ENCODE results near the gene DYNLRB1. TPM values are rescaled to one million over a fixed set of nuclear protein-coding genes. Genes with fewer than 3 reads are reported as not detected.

Gene DYNLRB1
- total RNA-seq, 1 donor = 144 TPM

DNA sequence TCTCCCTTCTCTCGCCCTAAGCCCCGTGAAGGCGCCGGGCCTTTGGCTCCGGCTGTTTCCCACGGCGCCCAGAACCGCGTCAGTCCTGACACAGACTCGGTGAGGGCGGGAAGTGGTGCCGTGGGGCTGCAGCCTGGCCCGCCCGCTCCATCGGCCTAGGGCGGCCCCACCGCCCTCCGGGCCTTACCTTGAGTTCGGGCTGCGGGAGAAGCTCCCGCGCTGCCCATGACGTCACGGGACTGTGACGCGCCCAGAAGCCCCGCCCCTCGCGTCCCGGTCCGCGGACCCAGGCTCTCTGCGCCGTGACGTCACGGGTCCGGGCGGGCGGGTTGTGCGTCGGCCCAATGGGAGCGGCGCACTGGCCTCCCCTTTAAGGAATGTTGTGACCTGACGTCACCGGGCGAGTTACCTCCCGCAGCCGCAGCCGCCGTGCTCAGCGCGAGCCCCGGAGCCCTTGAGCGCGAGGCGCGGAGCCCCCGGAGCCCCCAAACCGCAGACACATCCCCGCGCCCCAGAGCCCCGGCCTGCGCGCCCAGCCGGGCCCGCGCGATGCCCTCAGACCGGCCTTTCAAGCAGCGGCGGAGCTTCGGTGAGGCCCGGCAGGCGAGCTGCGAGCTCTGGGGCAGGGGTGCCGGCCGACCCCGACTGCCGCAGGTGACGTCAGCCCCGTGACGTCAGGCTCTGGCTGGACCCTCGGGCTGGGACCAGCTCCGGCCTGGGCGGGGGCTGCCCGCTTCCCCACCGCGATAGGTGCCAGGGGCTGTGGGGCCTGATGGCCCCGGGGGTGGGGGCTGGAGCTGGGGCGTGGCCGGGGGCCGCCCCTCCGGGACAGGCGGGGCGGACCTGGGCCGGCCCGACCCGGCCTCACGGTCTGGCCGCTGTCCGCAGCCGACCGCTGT, 42.3 kb downstream of the DYNLRB1 start, which contains the start of gene MAP1LC3A:
MAP1LC3A (plus strand) TSS at position 399 of the 899 bp plus-strand sequence; CDS start at position 550, 151 bp downstream.
- H3K4me3 ChIP-seq (ENCODE audit: low read depth, low read length) = peak within 1 kb of the TSS; percentile 76
- DNase-seq (ENCODE audit: low read depth) = peak; percentile 93
- TF ChIP-seq, protein P1, sequence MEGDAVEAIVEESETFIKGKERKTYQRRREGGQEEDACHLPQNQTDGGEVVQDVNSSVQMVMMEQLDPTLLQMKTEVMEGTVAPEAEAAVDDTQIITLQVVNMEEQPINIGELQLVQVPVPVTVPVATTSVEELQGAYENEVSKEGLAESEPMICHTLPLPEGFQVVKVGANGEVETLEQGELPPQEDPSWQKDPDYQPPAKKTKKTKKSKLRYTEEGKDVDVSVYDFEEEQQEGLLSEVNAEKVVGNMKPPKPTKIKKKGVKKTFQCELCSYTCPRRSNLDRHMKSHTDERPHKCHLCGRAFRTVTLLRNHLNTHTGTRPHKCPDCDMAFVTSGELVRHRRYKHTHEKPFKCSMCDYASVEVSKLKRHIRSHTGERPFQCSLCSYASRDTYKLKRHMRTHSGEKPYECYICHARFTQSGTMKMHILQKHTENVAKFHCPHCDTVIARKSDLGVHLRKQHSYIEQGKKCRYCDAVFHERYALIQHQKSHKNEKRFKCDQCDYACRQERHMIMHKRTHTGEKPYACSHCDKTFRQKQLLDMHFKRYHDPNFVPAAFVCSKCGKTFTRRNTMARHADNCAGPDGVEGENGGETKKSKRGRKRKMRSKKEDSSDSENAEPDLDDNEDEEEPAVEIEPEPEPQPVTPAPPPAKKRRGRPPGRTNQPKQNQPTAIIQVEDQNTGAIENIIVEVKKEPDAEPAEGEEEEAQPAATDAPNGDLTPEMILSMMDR (IDR thresholded peaks at IDR 0.05; ENCODE audit: insufficient read depth, low read length) = no peak

DNA sequence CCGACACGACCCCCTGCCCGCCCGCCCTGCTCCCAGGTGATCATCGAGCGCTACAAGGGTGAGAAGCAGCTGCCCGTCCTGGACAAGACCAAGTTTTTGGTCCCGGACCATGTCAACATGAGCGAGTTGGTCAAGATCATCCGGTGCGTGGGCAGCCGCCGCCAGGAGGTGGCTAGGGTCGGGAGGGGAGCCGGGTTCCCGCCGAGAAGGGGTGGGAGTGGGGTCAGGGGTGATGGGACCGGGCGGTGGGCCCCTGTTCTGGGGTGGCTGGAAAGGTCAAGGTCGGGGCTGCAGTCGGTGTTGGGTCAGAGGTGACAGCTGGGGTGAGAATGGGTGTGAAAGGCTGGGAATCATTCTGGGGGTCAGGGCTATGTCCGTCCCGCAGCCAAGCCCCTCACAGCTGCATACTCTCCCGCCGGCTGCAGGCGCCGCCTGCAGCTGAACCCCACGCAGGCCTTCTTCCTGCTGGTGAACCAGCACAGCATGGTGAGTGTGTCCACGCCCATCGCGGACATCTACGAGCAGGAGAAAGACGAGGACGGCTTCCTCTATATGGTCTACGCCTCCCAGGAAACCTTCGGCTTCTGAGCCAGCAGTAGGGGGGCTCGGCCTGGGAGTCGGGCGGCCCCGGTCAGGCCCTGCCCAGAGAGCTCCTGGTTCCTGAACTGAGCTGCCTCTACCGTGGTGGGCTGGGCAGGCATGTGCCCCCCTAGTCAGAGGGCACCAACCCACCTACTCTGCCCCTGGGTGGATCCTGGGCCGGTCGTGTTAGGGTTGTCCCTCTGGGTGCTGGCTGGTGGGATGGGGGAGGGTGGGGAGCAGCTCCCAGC, 43.3 kb downstream of the DYNLRB1 start:
- no peak for DNase-seq (ENCODE audit: low read depth)
- TF ChIP-seq, protein P1 (IDR thresholded peaks at IDR 0.05; ENCODE audit: insufficient read depth, low read length) = no peak
- H3K4me3 ChIP-seq (ENCODE audit: low read depth, low read length) = peak overlapping the region; percentile 76

DNA sequence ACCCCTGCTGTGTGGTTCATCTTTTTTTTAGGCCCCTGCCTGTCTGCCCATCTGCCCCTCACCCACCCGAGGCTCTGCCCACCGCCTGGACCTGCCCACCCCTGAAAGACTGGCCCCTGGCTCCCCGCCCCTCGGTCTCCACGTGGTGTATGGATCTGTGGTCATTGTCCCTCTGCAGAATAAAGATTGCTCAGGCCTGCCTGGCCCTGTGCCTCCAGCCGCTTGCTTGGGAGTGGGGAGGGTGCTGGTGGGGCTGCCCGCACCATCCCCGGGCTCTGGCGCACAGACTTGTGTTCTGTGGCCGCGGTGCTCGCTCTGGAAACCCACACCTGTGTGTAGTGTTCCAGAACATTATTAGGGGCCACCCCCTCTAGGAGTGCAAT, 43.9 kb downstream of the DYNLRB1 start:
- no peak overlapping the region for H3K4me3 ChIP-seq (ENCODE audit: low read depth, low read length)
- no peak for DNase-seq (ENCODE audit: low read depth)
- TF ChIP-seq, protein P1 (IDR thresholded peaks at IDR 0.05; ENCODE audit: insufficient read depth, low read length) = no peak

DNA sequence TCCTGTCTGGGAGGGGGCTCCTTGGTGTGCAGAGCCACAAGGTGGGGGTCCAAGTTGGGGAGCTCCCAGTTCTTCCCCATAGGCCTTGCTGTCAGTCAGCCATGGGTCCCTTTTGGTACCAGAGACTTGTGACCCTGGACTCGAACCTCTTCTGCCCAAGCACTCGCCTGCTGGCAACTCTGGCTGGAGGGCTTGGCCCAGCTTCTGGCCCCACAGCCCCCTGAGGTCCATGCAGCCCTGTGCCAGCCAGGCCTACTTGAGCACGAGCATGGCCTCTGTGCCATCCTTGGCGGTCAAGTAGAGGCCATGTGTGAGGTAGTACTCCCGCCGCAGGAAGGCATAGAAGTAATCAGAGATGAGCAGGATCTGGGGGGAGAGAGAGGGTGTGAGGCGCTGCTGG, 44.4 kb downstream of the DYNLRB1 start:
- TF ChIP-seq, protein P1 (IDR thresholded peaks at IDR 0.05; ENCODE audit: insufficient read depth, low read length) = no peak
- DNase-seq (ENCODE audit: low read depth) = no peak
- no peak overlapping the region for H3K4me3 ChIP-seq (ENCODE audit: low read depth, low read length)

DNA sequence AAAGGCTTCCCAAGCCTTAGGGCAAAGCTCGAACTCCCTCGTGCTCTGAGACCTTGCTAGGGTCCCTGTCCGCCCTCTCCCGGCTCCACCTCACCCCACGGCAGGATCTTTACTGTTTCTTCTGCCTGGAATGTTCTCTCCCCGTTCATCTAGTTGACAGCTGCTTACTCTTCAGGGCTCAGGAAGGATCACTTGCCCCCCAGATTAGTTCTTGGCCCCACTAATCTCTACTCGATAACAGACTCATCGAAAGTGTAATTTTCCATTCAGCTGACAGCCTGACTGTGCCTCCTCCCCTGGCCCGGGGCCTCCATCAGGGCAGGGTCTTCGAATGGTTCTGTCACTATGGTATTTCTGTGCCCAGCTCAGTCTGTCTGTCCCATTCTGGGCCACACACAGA, 45.4 kb downstream of the DYNLRB1 start:
- DNase-seq (ENCODE audit: low read depth) = no peak
- TF ChIP-seq, protein P1 (IDR thresholded peaks at IDR 0.05; ENCODE audit: insufficient read depth, low read length) = no peak
- H3K4me3 ChIP-seq (ENCODE audit: low read depth, low read length) = no peak overlapping the region

DNA sequence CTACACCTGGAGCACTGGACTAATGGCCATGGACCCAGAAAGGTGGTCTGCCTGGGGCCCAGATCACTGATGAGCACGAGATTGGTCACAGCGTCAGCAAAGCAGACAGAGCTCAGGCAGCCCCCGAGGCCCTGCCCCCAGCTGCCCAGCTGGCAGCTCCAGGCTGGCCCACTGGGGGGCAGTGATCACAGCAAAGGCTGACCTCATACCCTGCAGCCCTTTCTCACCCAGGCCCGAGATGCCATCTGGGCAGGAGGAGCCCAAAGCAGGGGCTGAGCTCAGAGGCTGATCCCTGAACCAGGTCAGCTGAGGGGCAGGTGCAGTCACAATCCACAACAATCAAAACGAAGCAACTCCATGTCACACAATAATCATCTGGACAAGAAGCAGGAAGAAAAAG, 46.4 kb downstream of the DYNLRB1 start:
- no peak overlapping the region for H3K4me3 ChIP-seq (ENCODE audit: low read depth, low read length)
- TF ChIP-seq, protein P1 (IDR thresholded peaks at IDR 0.05; ENCODE audit: insufficient read depth, low read length) = peak; percentile 55
- no peak for DNase-seq (ENCODE audit: low read depth)
